Activated CD4-positive, alpha-beta T cell treated with anti-CD3 and anti-CD28 coated beads for 4 hours (primary cell): ENCODE results near the gene SLC39A1.
"Not testable (repeated sequence)": the region's sequence is repeated elsewhere in the genome, so short reads cannot be mapped to it uniquely, and the experiment has no call there.

Experiments used
- DNase-seq, 2 donors: peaks; one replicate each; pipeline ENCODE4 v3.0.0-alpha.2; 2020

SLC39A1 gene, protein sequence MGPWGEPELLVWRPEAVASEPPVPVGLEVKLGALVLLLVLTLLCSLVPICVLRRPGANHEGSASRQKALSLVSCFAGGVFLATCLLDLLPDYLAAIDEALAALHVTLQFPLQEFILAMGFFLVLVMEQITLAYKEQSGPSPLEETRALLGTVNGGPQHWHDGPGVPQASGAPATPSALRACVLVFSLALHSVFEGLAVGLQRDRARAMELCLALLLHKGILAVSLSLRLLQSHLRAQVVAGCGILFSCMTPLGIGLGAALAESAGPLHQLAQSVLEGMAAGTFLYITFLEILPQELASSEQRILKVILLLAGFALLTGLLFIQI

DNA sequence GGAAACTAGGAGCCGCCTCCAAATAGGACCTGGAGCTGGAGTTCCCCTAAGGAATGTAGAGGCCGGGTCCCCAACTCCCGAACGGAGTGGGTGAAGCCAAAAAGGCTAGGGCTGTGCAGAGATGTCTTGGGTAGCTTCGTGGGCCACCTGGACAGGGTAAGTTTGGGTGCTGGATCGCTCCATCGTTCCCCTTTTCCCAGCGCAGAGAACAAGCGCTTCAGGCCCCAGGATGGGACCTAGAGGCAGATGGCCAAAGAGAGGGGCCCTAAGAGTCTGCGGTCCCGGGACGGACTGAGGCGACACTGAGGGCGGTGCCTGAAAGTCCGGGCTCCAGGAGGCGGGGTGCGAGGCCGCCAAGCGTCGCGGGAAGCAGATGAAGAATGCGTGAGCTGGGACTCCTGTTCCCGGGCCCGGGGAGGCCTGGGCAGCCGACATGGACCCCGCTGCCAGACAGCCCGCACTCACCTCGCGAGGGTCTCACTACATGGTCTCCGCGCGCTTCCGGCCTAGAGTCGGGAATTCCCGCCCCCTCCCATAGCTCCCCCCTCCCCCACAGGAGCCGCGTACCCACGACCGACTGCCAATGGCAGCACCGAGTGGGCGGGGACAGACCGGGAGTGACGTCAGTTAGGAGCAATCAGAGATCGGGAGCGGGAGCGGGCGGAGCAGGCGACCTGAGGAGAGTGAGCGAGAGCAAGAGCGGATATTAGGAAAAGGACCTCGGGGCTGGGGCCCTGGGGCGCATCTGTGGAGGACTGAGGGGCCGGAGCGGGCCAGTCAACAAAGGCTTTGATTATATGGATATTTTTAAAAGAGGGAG is at the start of gene SLC39A1:
Gene SLC39A1, minus strand, starts transcription at position 508 of the 820 bp plus-strand sequence. CDS start 822 bp downstream, outside the sequence.
- DNase-seq, result peak; percentile 96 to 98

DNA sequence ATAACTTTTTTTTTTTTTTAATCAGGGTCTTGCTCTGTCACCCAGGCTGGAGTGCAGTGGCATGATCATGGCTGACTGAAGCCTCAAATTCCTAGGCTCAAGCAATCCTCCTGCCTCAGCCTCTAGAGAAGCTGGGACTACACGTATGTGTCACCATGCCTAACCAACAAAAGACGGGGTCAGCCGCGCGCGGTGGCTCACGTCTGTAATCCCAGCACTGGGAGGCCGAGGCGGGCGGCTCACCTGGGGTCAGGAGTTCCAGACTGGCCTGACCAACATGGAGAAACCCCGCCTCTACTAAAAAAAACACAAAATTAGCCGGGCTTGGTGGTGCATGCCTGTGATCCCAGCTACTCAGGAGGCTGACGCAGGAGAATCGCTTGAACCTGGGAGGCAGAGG is 49.2 kb upstream of the SLC39A1 start:
- DNase-seq, result not testable (repeated sequence)

DNA sequence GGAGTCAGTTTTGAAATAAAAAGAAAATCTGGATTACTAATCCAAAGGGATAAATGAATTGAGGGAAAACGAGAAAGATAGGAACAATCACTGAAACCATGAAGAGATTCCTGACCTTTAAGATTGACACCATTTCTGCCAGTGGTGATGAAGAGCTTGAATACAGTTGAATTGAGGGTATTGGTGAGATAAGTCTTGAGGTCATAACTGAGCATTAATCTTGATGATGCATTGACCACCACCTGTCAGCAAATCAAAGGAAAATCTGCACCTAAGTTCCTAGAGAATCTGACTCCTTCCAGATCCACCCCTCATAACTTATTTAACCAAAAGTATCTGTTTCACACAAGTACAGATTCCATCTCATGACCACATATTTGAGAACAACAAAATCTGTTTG is 48.8 kb upstream of the SLC39A1 start:
- no peak for DNase-seq

DNA sequence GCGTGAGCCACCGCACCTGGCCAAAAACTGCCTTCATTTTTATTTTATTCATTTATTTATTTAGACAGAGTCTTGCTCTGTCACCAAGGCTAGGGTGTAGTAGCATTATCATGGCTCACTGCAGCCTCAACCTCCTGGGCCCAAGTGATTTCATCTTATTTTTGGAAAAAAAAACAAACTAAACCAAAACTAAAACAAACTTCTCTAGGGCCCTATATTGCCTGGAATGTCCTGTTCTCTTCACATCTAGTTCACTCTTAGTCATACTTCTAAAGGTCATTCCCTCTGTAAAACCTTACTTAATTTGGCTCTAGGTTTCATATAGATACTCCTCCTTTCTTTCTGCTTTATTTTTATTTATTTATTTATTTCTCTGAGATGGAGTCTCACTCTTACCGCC is 42.8 kb upstream of the SLC39A1 start:
- DNase-seq, result no peak

DNA sequence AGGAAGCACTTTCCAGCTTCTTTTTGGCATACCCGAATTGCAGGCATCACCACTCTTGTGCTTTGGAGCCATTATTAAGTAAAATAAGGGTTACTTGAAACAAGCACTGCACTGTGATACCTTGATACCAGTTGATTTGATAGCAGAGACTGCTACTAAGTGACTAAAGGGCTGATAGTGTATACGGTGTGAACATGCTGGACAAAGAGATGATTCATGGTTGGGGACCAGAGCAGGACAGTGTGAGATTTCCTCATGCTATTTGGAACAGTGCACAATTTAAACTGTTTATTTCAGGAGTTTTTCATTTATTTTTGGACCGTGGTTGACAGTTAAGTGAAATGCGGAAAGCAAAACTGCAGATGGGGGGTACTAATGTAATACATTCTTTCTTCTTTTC is 37.1 kb upstream of the SLC39A1 start:
- no peak for DNase-seq

DNA sequence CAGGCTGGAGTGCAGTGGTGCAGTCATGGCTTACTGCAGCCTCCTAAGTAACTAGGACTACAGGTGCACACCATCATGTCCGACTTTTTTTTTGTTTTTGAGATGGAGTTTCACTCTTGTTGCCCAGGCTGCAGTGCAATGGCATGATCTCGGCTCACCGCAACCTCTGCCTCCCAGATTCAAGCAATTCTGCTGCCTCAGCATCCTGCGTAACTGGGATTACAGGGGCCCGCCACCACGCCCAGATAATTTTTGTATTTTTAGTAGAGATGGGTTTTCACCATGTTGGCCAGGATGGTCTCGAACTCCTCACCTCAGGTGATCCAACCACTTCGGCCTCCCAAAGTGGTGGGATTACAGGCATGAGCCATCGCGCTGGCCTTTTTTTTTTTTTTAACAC is 33.5 kb upstream of the SLC39A1 start:
- DNase-seq, result not testable (repeated sequence)

DNA sequence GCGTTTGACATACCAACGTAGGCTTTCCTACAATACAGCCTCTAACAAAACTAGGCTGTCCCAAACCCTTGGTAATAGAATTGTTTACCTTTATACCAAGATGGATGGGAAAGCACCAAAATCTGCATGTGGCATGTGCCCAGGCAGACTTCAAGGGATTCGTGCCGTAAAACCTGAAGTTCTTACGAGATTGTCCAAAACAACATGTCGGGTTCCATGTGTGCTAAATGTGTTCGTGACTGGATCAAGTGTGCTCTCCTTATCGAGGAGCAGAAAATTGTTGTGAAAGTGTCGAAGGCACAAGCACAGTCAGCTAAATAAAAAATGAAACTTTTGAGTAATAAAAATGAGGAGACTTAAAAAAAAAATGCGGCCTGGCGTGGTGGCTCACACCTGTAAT is 32.3 kb upstream of the SLC39A1 start:
- no peak for DNase-seq

DNA sequence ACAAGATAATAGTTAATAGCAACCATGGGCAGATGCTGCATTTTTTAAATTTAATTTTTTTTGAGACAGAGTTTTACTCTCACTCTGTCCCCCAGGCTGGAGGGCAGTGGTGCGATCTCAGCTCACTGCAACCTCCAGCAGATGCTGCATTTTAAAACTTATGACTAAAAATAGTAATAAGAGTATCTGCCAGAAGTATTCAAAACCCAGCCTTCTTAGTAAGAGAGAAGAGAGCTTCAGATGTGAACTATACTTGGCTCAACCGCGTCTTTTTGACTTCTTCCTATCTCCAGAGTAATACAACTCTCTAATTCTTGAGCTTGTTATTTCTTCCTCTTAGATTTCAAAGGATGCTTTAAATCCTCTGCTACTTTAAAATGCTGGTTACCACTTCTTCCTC is 31.9 kb upstream of the SLC39A1 start:
- no peak for DNase-seq

DNA sequence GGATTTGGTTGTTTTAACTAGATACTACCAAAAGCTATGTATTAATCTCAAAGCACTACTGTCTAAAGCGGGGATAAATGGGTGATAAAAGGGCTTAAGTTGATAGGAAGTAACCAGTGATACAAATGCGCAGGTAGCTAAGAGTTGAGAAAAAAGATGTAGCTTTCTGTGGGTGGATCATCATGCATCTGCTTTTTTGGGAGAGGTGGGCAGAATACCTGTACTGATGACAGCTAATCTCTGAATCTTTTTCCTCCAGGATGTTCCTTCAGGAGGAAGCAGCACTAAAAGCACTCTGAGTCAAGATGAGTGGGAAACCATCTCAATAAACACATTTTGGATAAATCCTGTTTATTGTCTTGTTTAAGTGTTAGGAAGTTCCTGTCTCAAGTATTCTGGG is 28.5 kb upstream of the SLC39A1 start:
- DNase-seq, result no peak

DNA sequence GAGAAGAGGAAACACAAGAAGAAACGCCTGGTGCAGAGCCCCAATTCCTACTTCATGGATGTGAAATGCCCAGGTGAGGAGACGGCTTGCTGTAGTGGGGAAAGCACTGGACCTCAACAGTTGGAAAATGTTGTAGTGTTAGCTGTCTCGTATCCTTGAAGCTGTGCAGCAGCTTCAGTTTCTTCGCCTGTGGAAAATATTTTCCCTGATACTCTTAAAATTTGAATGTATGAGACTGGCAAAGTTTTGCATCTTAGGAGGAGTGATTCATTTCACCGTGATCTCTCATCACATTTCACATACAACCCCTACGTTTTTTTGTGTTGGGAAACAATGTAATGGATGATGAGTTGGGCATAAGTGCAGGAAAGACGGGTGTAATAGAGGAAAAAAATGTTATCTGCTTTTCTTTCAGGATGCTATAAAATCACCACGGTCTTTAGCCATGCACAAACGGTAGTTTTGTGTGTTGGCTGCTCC is 27.9 kb upstream of the SLC39A1 start:
- no peak for DNase-seq

DNA sequence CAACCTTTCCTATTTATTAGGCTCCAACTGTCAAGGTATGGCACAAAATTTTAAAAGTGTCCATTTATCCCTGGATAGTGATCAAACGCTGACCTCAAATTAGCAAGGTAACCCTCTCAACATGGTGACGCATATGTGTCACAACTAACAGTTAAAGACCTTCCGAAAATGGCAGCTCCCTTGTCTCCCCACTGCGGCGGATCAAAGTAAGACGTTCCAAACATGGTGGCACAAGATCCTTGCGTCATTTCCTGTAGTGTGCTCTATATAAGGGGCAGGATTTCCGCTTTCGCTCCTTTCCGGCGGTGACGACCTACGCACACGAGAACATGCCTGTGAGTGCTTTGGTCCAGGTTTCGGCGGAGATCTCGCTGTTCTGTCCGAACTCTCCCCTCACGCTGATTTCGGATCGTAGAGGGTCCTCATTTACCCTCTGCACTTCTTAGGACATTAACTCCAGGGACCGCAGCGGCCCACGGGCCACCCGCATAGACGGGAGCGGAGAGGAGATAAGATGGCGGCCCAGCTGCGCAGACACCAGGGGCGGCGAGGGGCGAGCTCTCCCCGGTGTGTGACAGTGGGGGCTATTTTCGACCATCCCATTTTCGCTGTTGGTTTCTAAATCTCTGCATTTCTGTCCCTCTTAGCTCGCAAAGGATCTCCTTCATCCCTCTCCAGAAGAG is 27.3 kb upstream of the SLC39A1 start, which contains the start of gene RPS27:
Gene RPS27, plus strand, starts transcription at position 295 of the 683 bp plus-strand sequence. Its CDS starts 35 bp downstream, at position 330.
- peak; percentile 89 for DNase-seq

DNA sequence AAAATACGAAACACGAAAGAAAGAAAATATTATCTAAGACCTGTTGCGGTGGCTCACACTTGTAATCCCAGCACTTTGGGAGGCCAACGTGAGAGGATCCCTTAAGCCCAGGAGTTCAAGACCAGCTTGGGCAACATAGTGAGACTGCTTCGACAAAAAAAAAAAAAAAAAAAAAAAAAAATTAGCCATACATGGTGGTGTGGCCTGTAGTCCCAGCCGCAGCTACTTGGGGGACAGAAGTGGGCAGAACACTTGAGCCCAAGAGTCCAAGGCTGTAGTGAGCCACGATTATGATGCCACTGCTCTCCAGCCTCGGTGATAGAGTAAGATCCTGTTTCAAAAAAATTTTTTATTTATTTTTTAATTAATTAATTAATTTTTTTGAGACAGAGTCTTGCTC is 24.3 kb upstream of the SLC39A1 start:
- no peak for DNase-seq

DNA sequence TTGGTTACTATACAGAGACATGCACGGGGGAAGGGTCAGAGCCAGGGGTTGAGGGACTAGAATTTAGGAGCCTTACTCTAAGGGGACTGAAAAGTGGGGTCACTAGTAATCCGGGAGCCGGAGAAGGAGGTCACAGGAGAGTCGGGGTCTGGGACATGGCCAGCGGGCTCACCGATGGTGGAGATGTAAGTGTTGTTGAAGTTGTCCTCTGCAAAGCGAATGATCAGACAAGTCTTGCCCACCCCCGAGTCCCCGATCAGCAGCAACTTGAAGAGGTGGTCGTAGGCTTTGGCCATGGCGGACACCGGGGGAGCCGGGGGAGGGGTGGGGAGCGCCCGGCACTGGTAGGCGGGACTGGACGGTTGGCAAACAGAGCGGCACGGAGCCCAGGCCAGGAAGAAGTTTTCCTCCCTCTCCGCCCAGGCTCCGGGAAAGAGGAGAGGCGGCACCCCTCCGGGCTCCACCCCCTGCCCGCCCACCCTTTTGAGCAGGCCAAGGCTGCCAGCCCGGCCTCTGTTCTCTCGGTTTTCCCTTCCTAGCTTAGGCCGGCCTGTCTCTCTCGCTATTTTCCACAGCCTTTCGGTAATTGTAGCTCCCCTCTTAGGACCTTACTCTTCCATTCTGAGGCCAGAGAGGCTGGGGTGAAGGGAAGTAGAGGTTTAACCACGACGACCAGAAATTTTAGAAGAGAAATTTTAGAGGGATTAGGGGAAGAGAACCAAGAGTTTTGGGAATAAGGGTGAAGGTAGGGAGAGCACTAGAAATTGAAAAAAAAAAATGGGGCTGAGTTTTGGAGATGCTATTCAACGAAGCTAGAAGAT is 22.8 kb upstream of the SLC39A1 start, which contains the start of gene RAB13:
Gene RAB13, minus strand, starts transcription at position 399 of the 821 bp plus-strand sequence. Its CDS starts 103 bp downstream, at position 296.
- no peak for DNase-seq

DNA sequence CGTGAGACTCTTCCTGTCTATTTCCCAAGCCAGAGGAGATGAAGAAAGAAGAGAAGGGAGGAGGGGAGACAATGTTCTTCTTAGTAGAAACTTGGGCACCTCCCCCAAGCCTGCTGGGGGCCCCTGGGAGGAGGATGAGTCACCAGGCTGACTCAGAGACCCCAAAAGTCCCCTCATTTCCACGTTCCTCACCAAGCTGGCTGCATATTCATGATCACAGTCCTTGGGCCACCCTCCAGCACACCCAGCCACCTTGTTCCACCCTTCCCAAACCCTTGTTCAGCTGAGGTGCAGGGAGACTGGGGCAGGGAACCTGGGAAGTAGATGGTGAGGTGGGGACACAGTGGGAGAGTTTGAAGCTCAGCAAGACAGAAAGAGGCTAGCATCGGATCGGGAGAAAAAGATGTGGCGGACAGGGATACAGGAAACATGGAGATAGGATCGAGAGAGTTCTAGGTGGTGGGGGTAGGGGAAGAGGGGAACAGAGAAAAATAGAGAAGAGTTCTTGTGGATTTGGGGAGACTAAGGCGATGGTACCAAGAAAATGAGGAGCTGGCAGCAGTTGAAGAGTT is 22.1 kb upstream of the SLC39A1 start:
- DNase-seq, result peak in 1 of 2 donors; percentile 39

DNA sequence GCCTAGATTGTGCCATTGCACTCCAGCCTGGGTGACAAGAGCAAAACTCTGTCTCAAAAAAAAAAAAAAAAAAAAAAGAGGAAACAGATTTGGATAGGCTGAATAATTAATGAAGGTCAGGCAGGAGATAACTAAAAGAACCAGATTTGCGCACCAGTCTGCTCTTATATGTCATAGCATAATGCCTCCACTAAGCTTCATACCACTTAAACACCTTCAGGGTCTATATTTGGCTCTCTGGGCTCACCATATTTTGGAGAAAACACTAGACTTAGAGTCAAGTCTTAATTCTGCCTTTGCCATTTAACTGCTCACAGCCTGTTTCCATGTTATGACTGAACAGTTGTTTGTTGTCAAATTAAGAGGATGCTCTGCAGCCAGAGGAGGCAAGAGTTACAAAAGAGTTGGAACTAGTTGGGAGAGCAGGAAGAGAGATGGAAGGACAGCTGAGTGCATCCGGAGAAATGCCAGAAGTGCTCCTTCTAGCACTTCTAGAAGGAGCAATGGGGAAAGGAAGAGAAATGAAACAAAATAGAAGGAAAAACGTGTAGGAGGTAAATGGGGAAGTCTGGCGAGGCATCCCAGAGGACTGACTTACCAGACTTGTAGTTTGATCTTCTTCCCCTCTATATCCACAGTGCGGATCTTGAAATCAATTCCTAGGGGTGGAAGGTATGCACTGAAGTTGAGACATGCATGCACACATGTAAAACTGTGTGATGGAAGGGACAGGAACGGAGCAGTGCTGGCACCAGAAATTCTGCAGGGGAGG is 21.0 kb upstream of the SLC39A1 start:
- DNase-seq, result no peak

DNA sequence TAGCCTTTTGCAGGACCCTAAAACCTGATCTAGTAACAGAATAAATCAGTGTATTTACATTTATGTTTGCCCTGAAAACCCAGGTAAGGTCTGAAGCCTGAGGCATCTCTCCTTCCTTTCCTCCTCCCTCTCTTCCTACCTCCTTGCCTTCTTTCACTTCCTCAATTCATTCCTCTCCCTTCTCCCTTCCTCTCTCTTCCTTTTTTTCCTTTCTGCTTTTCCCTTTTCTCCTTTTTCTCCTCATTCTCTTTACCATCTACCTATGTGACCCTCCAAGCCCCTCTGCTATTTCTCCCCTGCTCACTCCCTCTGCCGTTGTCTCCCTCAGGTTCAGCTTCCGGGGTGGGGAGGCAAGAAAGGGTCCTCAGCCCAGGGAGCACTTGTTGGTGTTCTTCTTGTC is 18.4 kb upstream of the SLC39A1 start:
- DNase-seq, result not testable (repeated sequence)

DNA sequence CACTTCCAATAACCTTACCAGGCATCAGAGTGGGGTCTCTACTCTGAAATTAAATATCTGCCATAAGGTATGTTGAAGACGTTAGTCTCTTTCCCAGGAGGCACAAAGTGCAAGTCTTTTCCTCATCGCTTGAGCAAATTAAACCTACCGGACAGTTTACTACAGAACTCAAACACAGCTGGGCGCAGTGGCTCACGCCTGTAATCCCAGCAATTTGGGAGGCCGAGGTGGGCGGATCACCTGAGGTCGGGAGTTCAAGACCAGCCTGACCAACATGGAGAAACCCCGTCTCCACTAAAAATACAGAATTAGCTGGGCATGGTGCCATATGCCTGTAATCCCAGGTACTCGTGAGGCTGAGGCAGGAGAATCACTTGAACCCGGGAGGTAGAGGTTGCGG is 15.8 kb upstream of the SLC39A1 start:
- not testable (repeated sequence) for DNase-seq

DNA sequence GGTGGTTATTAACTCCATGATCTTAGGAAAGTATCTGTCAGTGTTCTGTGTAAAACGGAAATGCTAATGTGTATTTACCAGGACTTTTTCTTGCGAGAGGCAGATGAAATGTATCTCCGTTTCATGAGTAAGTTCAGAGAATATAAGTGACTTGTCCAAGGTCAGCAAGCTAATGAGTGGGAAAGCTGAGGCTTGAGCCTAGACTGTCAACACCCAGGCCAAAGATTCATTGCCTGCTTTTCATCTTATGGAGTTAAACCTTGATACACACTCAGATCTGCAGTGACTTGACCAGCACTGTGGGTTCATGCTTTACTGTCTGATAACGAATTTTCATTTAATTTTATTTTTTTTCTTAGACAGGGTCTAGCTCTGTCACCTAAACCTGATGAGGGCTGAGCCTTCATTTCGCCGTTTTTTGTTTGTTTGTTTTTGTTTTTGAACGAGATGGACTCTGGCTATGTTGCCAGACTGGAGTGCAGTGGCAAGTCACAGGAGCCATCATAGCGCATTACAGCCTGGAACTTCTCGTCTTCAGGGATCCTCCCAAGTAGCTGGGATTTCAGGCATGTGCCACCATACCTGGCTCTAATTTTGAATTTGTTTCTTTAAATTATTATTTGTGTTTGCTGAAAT is 15.1 kb upstream of the SLC39A1 start:
- no peak for DNase-seq

DNA sequence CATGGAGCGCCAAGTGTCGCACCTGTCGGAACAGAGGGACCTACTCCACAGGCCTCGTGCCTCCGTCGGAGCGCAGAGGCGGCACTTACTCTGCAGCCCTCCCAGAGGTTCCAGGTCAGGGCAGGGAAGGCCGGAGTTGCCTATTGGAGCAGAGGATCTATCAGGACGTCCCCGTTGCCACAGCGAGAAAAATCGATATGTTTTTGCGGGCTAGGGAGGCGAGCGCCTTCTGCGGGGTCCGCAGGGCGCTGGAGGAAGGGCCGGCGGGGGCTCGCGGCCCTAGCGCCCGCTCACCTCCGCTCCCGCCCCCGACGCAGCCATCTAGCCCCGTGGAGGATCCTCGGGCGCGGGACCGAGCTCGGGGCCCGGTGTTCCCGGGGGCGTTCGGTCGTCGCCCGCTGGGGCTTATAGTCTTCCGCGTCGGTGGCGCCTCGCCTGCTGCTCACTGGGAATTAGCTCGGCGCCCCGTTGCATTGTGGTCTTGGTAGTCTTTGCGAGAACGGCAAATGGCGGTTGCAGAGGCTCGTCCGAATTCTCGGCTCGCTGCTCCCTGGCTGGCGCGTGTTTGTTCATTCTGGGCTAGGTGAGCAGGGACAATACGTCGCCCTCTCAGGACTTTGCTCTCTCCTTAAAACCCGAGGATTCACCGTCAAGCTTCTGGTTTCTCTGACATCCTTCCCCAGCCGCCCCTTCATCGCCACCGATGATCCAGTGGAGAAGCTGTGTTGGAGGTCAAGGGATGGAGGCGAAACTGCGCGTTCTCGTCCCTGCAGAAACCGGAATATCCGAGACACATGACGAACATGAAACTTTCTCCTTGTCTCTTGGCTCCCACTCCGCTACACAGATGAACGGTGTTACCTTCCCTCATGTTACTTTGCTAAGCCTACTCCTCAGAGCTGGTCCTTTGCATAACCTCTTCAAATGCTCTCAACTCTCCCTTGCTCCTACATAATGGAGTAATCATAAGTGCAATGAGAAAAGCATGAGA is 14.2 kb upstream of the SLC39A1 start, which contains the start of gene JTB:
Gene JTB, minus strand, starts transcription at position 425 of the 991 bp plus-strand sequence. Its CDS starts 422 bp downstream, at position 3.
- peak; percentile 86 for DNase-seq
